Measurements from ENCODE around the gene IRF6.

IRF6 gene

GRCh38 chr1:209756615-209757445 is 49.1 kb downstream of the IRF6 start:
- no peak overlapping the region for H3K14ac ChIP-seq (ENCODE audit: low read length in 2 of 2)
- no peak overlapping the region for H2BK5ac ChIP-seq (ENCODE audit: low read depth, low read length, poor library complexity, severe bottlenecking)
- 81% methylated on average over 5 of the region's 5 CpGs for WGBS

GRCh38 chr1:209755926-209756614 is 49.9 kb downstream of the IRF6 start, which contains the start of gene TRAF3IP3:
TSS of gene TRAF3IP3 (plus strand) at chr1:209756053. CDS start at chr1:209760040, 3,987 bp downstream.
- Histone ChIP-seq H3K79me1 (replicated peaks; ENCODE audit: low read length, poor library complexity, severe bottlenecking) (no peaks in the 10 kb centered on the region), H3K18ac (ENCODE audit: low read depth in 1 of 2, low read length in 2 of 2) (no peak within 1 kb of the TSS), H2AK5ac (ENCODE audit: low read length, severe bottlenecking) (no peak within 1 kb of the TSS), H3K4me2 (ENCODE audit: low read length, poor library complexity, severe bottlenecking) (no peak within 1 kb of the TSS), H4K91ac (ENCODE audit: low read length) (no peak within 1 kb of the TSS), H3K4ac (ENCODE audit: low read depth in 1 of 2, low read length in 2 of 2) (no peak within 1 kb of the TSS), H3K14ac (ENCODE audit: low read length in 2 of 2) (no peak within 1 kb of the TSS), H3K36me3 (ENCODE audit: control insufficient read depth in 1 of 2, insufficient read depth in 2 of 2, low read depth in 1 of 2, low read length in 2 of 2) (no peaks in the 10 kb centered on the region), H3K4me3 (ENCODE audit: insufficient read depth in 1 of 2, low read depth in 1 of 2, low read length in 2 of 2) (no peak within 1 kb of the TSS), H3K27ac (ENCODE audit: low read length, poor library complexity, severe bottlenecking) (no peak within 1 kb of the TSS), H3K9ac (ENCODE audit: low read length) (no peak within 1 kb of the TSS), H2BK5ac (ENCODE audit: low read depth, low read length, poor library complexity, severe bottlenecking) (no peak within 1 kb of the TSS), H2BK15ac (ENCODE audit: low read depth, poor library complexity, severe bottlenecking) (no peak within 1 kb of the TSS), H2BK120ac (ENCODE audit: low read depth, low read length) (no peak within 1 kb of the TSS), H2BK12ac (ENCODE audit: low read length in 2 of 2) (peak within 1 kb of the TSS in 1 of 2 experiments; percentile 17), H3K23ac (ENCODE audit: low read length in 2 of 2) (no peak within 1 kb of the TSS), H3K4me1 (ENCODE audit: control insufficient read depth, insufficient read depth, low read depth, low read length) (no peaks in the 10 kb centered on the region), H3K27me3 (ENCODE audit: control insufficient read depth in 1 of 2, insufficient read depth in 1 of 2, low read length in 2 of 2) (peaks cover 17 to 20% of the 10 kb centered on the region in 2 experiments), H2AFZ (ENCODE audit: low read depth, low read length) (no peak within 1 kb of the TSS), H3K9me3 (ENCODE audit: control insufficient read depth, low read length) (no peaks in the 10 kb centered on the region), H4K8ac (ENCODE audit: low read length) (no peak within 1 kb of the TSS)
- 79% methylated on average over 9 of the region's 10 CpGs for WGBS
- no peak for DNase-seq

More at GRCh38 chr1:209756615-209757445, 49.1 kb downstream of the IRF6 start:
- Histone ChIP-seq H3K9ac (ENCODE audit: low read length) (no peak overlapping the region), H3K4me3 (ENCODE audit: insufficient read depth in 1 of 2, low read depth in 1 of 2, low read length in 2 of 2) (no peak overlapping the region), H3K36me3 (ENCODE audit: control insufficient read depth in 1 of 2, insufficient read depth in 2 of 2, low read depth in 1 of 2, low read length in 2 of 2) (no peaks in the 10 kb centered on the region), H2BK120ac (ENCODE audit: low read depth, low read length) (no peak overlapping the region), H3K18ac (ENCODE audit: low read depth in 1 of 2, low read length in 2 of 2) (no peak overlapping the region), H3K27me3 (ENCODE audit: control insufficient read depth in 1 of 2, insufficient read depth in 1 of 2, low read length in 2 of 2) (peaks cover 17 to 20% of the 10 kb centered on the region in 2 experiments), H2BK15ac (ENCODE audit: low read depth, poor library complexity, severe bottlenecking) (no peak overlapping the region), H3K9me3 (ENCODE audit: control insufficient read depth, low read length) (no peaks in the 10 kb centered on the region), H3K4me1 (ENCODE audit: control insufficient read depth, insufficient read depth, low read depth, low read length) (no peaks in the 10 kb centered on the region), H3K4me2 (ENCODE audit: low read length, poor library complexity, severe bottlenecking) (no peak overlapping the region), H2AK5ac (ENCODE audit: low read length, severe bottlenecking) (no peak overlapping the region), H3K4ac (ENCODE audit: low read depth in 1 of 2, low read length in 2 of 2) (no peak overlapping the region), H4K91ac (ENCODE audit: low read length) (no peak overlapping the region), H2BK12ac (ENCODE audit: low read length in 2 of 2) (no peak overlapping the region), H4K8ac (ENCODE audit: low read length) (no peak overlapping the region), H3K23ac (ENCODE audit: low read length in 2 of 2) (no peak overlapping the region), H3K27ac (ENCODE audit: low read length, poor library complexity, severe bottlenecking) (no peak overlapping the region), H2AFZ (ENCODE audit: low read depth, low read length) (no peak overlapping the region), H3K79me1 (replicated peaks; ENCODE audit: low read length, poor library complexity, severe bottlenecking) (no peaks in the 10 kb centered on the region)
- DNase-seq = no peak

GRCh38 chr1:209755256-209755655 is 50.7 kb downstream of the IRF6 start:
- no peak overlapping the region for H2BK15ac ChIP-seq (ENCODE audit: low read depth, poor library complexity, severe bottlenecking)
- H3K4me1 ChIP-seq (ENCODE audit: control insufficient read depth, insufficient read depth, low read depth, low read length) = no peaks in the 10 kb centered on the region
- no peak overlapping the region for H4K8ac ChIP-seq (ENCODE audit: low read length)
- H3K4me2 ChIP-seq (ENCODE audit: low read length, poor library complexity, severe bottlenecking) = no peak overlapping the region
- no peak overlapping the region for H3K4ac ChIP-seq (ENCODE audit: low read depth in 1 of 2, low read length in 2 of 2)
- H3K36me3 ChIP-seq (ENCODE audit: control insufficient read depth in 1 of 2, insufficient read depth in 2 of 2, low read depth in 1 of 2, low read length in 2 of 2) = no peaks in the 10 kb centered on the region
- no peak overlapping the region for H4K91ac ChIP-seq (ENCODE audit: low read length)
- no peak overlapping the region for H2AFZ ChIP-seq (ENCODE audit: low read depth, low read length)
- no peak overlapping the region for H3K4me3 ChIP-seq (ENCODE audit: insufficient read depth in 1 of 2, low read depth in 1 of 2, low read length in 2 of 2)
- peaks cover 17 to 20% of the 10 kb centered on the region in 2 experiments for H3K27me3 ChIP-seq (ENCODE audit: control insufficient read depth in 1 of 2, insufficient read depth in 1 of 2, low read length in 2 of 2)
- no peak overlapping the region for H2BK12ac ChIP-seq (ENCODE audit: low read length in 2 of 2)
- no peak overlapping the region for H3K27ac ChIP-seq (ENCODE audit: low read length, poor library complexity, severe bottlenecking)
- H3K18ac ChIP-seq (ENCODE audit: low read depth in 1 of 2, low read length in 2 of 2) = no peak overlapping the region
- H2BK120ac ChIP-seq (ENCODE audit: low read depth, low read length) = no peak overlapping the region
- no peak for DNase-seq
- no peak overlapping the region for H2BK5ac ChIP-seq (ENCODE audit: low read depth, low read length, poor library complexity, severe bottlenecking)
- H3K79me1 ChIP-seq (replicated peaks; ENCODE audit: low read length, poor library complexity, severe bottlenecking) = no peaks in the 10 kb centered on the region
- H3K23ac ChIP-seq (ENCODE audit: low read length in 2 of 2) = no peak overlapping the region
- 84% methylated on average over 1 of the region's 1 CpG for WGBS
- no peak overlapping the region for H2AK5ac ChIP-seq (ENCODE audit: low read length, severe bottlenecking)
- no peak overlapping the region for H3K14ac ChIP-seq (ENCODE audit: low read length in 2 of 2)
- no peak overlapping the region for H3K9ac ChIP-seq (ENCODE audit: low read length)
- no peaks in the 10 kb centered on the region for H3K9me3 ChIP-seq (ENCODE audit: control insufficient read depth, low read length)

- H3K4ac ChIP-seq (ENCODE audit: low read depth in 1 of 2, low read length in 2 of 2) = no peak overlapping the region
- no peaks in the 10 kb centered on the region for H3K9me3 ChIP-seq (ENCODE audit: control insufficient read depth, low read length)
- H4K91ac ChIP-seq (ENCODE audit: low read length) = no peak overlapping the region
Measured at GRCh38 chr1:209752890-209753289, 53.1 kb downstream of the IRF6 start.

More at GRCh38 chr1:209752890-209753289, 53.1 kb downstream of the IRF6 start:
- no peak overlapping the region for H2AFZ ChIP-seq (ENCODE audit: low read depth, low read length)
- H3K27ac ChIP-seq (ENCODE audit: low read length, poor library complexity, severe bottlenecking) = no peak overlapping the region
- no peak overlapping the region for H2BK15ac ChIP-seq (ENCODE audit: low read depth, poor library complexity, severe bottlenecking)
- no peak overlapping the region for H3K9ac ChIP-seq (ENCODE audit: low read length)
- no peak overlapping the region for H2AK5ac ChIP-seq (ENCODE audit: low read length, severe bottlenecking)
- H3K18ac ChIP-seq (ENCODE audit: low read depth in 1 of 2, low read length in 2 of 2) = no peak overlapping the region
- WGBS = 86% methylated on average over 2 of the region's 3 CpGs
- no peak overlapping the region for H3K4me2 ChIP-seq (ENCODE audit: low read length, poor library complexity, severe bottlenecking)
- H2BK120ac ChIP-seq (ENCODE audit: low read depth, low read length) = no peak overlapping the region
- H2BK5ac ChIP-seq (ENCODE audit: low read depth, low read length, poor library complexity, severe bottlenecking) = no peak overlapping the region
- H3K14ac ChIP-seq (ENCODE audit: low read length in 2 of 2) = no peak overlapping the region
- peaks cover 6 to 13% of the 10 kb centered on the region in 2 experiments for H3K27me3 ChIP-seq (ENCODE audit: control insufficient read depth in 1 of 2, insufficient read depth in 1 of 2, low read length in 2 of 2)
- no peak overlapping the region for H2BK12ac ChIP-seq (ENCODE audit: low read length in 2 of 2)
- no peaks in the 10 kb centered on the region for H3K36me3 ChIP-seq (ENCODE audit: control insufficient read depth in 1 of 2, insufficient read depth in 2 of 2, low read depth in 1 of 2, low read length in 2 of 2)
- no peak overlapping the region for H4K8ac ChIP-seq (ENCODE audit: low read length)
- no peak for DNase-seq
- H3K23ac ChIP-seq (ENCODE audit: low read length in 2 of 2) = no peak overlapping the region
- H3K79me1 ChIP-seq (replicated peaks; ENCODE audit: low read length, poor library complexity, severe bottlenecking) = no peaks in the 10 kb centered on the region
- peaks cover 6% of the 10 kb centered on the region for H3K4me1 ChIP-seq (ENCODE audit: control insufficient read depth, insufficient read depth, low read depth, low read length)
- no peak overlapping the region for H3K4me3 ChIP-seq (ENCODE audit: insufficient read depth in 1 of 2, low read depth in 1 of 2, low read length in 2 of 2)

All from mesenchymal stem cell (in vitro differentiated cells and primary cell).